HG03064 (cell line): ENCODE results near the gene CARNS1.
"Not testable (repeated sequence)": the region's sequence is repeated elsewhere in the genome, so short reads cannot be mapped to it uniquely, and the experiment has no call there.

Source experiments
- ATAC-seq: cut with Tn5 transposase; IDR thresholded peaks from one replicate; pipeline ENCODE4 v1.9.1; 2021; ENCODE audit warnings: low read depth; ENCODE audit not compliant: unreplicated experiment

The CARNS1 gene

DNA sequence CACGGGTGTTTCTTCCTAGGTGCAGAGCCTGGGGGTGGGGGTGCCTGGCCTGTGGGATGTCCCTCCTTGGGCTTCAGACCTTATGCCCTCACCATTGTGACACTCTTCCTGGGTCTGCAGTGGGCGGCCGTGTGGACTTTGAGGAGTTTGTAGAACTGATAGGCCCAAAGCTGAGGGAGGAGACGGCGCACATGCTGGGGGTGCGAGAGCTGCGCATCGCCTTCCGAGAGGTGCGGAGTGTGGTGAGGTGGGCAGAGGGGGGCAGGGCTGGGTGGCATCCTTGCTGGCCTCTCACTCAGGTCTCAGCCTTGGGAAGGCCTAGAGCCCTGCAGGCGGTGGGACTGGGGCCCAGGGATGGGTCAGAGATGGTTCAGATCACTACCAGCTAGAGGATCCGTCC lies 42.0 kb downstream of the CARNS1 start:
- ATAC-seq, result no peak

DNA sequence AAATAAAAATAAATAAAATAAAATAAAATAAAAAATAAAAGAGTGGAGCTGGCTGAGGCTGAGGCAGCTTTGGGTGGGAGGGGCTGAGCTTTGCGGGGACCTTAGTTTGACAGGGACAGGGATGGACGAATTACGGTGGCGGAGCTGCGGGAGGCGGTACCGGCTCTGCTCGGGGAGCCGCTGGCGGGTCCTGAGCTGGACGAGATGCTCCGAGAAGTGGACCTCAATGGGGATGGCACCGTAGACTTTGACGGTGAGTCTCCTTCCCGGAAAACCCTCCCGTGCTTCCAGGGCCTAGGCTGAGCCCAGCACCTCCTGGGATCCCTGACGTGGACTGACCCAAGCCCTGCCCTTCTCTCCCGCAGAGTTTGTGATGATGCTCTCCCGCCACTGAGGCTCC lies 42.8 kb downstream of the CARNS1 start:
- no peak for ATAC-seq

DNA sequence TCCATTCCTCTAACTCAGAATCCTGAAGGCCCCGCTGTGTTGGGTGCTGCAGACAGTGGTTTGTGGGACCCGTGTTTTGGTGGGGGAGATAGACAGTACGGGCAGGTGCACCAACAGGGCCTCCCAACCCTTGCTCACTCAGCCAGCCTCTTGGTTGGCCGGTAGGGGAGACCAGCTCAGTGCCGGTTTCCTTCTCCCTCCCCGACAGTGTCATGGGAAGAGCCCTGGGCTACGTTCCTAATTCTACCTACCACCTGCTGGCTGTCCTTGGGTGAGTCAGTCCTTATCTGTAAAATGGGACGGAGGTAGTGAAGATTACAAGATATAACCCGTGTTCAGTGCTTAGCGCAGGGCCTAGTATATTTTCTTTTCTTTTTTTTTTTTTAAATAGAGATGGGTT lies 47.7 kb downstream of the CARNS1 start:
- ATAC-seq, result no peak

DNA sequence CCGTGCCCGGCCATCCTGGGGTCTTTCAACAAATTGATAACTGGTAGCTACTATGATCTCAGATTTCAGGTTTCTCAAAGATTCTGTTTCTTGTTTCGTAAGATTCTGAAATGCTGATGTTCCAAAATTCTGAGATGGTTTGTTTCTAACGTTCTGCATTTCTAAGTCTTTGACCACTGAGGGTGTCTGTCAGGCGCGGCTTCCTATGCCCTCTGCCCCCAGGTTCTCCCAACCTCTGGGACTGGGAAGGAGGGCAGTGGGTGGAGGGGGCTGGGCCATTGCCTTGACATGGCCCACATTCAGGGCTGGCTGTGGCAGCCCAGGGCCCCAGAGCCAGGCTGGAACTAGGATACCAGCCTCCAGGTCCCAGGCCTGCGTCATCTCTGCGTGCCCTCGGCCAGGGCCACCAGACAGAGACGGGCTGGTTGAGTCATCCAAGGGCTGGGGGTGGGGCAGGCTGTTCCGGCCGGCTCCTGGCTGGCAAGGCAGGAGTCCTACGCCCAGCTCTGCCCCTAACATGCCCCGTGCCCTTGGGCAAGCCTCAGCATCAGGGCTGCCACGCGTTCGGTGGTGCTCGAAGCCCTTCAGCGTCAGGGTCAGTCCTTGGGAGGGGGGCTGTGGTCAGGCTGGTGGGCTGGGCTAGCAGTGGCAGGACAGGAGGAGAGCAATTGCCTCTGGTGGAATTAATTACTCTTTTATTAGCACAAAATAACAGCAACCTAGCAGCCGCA lies 48.4 kb downstream of the CARNS1 start:
- ATAC-seq, result no peak

DNA sequence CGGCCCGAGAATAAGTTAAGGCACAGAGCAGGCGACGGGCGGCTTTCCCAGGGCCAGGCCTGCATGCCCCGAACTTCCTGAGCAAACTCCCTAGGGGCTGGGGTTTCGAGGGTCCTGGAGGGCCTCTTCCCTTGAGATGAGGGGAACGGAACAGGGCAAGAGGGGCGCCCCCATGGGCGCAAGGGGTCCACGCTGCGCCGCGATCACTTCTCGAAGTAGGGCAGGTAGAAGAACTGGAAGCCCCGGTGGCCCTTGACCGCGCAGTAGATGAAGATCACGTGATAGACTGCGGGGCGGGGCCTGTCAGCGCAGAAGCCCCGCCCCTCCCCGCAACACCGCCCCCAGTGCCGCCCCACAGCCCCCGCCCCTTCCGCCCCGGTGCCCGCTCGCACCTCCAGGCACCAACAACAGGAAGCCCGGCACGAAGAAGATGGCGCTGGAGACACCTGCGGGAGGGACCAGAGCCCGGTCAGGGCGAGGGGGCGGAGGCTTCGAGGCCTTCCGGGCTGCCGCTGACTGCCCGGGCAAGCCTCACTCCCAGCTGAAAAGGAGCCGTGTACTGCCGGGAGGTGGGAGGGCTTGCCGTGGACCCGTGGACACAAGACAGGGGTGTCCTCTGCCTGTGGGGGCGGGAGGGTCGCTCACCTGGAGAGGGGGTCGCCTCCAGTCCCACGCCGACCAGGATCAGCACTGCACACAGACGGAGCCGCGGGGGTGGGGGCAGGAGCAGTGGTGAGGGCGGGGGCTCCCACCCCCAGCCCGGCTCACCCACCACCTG lies 49.1 kb downstream of the CARNS1 start:
- ATAC-seq, result no peak

DNA sequence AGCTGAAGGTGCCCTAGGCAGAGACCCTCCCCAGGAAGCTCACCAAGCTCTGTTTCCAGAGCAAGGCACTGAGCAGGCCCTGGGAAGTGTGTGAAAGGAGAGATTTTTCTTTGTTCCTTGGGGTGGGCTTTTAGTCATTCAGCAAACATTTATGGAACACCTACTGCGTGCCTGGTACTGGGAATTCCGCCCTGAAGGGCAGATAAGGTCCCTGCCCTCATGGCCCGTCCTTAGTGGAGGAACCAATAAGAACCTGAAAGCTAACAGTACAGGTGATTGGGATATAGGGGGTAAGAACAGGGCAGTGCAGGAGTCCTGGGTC lies 49.7 kb downstream of the CARNS1 start:
- ATAC-seq, result no peak

DNA sequence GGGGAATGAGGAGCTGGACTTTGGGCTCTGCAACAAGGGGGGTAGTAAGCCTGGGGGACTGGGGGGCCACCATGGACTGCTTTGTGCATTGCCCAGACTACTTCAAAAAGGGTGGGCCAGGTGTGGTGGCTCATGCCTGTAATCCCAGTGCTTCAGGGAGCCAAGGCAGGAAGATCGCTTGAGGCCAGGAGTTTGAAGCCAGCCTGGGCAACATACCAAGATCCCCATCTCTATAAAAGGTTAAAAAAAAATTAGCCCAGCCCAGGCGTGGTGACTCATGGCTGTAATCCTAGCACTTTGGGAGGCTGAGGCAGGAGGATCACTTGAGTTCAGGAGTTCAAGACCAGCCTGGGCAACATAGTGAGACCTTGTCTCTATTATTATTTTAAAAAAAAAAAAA lies 50.1 kb downstream of the CARNS1 start:
- not testable (repeated sequence) for ATAC-seq

DNA sequence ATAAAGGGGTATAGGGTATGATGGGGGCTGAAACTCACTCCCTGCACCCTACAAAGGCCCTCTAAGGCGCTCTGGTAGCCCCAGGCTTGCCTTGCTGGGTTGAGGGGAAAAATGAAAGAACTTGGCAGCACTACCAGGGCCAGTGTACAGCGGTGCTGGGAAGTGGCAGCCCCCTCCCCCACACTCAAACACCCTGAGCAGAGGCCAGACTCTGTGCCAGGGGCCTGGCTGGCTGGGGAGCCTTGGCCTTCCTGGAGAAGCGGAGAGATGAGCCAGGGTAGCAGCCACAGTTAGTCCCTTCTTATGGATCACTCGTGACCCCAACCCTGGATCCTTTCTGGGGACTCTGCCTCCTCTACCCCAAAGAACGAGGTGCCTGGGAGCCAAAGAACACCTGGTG lies 50.9 kb downstream of the CARNS1 start:
- ATAC-seq, result no peak

DNA sequence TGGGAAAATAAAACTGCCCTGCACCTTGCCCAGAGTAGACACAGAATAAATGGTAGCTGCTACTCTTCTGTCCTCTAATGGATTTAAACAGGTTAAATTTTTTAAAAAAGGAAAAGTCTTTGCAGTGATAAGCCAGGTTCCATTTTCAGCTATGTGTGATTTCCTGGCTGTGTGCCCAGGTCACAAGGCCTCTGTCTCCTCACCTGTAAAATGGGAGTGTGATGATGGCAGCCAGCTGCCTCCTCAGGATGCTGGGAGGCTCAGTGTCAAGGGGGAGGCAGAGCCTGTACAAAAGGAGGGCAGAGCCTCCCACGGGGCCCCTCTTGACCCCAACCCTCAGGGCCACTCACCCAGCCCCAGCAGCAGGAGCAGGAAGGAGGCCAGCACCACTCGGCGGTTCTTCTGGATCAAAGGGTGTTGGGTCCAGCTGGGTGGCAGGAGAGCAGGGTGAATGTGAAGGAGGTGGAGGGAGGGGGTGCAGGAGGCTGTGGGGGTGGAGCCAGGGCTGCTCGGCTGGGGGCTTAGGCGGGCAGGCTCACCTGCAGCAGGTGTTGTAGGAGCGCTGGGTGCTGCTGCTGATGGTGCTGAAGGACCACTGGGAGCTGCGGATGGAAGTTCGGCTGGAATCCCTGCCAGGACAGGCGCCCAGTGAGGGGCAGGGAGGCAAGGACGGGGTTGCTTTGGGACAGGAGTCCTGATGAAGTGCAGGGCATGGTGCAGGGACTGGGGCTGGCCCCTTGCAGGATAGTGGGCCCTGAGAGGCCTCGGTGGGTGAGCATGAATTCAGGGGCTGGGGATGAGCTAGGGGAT lies 51.7 kb downstream of the CARNS1 start:
- no peak for ATAC-seq

DNA sequence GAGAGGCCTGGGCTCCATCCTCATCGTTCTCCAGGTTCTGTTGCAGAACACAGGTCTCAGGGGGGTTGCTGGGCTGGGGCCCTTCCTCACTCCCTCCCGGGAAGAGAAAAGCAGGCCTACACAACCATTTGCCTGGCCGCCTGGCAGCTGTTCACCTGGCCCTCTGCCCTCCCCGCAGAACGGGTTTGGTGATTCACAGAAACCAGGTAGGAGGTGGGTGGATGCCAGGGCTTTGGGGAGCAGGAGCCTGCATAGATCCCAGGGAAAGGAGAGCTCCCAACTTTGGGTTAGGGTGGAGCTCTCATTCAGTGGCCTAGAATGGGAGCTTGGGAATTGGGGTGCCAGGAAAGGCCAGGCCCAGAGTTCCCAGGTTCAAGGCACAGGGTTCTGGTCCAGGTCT lies 52.6 kb downstream of the CARNS1 start:
- ATAC-seq, result no peak

DNA sequence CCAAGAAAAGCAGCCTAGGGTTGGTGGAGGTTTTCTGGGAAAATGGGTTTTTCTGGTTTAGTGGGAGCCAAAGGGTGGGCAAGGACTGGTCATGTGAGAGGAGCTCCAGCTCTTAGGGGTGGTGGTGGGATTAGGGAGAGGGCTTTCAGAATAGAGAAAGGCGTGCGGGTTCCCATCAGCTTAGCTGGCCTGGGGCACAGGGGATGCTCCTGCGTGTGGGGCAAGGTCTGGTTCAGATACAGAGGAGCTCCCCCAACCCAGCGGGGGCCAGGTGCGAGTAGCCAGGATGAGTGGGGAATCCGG lies 52.9 kb downstream of the CARNS1 start:
- no peak for ATAC-seq

DNA sequence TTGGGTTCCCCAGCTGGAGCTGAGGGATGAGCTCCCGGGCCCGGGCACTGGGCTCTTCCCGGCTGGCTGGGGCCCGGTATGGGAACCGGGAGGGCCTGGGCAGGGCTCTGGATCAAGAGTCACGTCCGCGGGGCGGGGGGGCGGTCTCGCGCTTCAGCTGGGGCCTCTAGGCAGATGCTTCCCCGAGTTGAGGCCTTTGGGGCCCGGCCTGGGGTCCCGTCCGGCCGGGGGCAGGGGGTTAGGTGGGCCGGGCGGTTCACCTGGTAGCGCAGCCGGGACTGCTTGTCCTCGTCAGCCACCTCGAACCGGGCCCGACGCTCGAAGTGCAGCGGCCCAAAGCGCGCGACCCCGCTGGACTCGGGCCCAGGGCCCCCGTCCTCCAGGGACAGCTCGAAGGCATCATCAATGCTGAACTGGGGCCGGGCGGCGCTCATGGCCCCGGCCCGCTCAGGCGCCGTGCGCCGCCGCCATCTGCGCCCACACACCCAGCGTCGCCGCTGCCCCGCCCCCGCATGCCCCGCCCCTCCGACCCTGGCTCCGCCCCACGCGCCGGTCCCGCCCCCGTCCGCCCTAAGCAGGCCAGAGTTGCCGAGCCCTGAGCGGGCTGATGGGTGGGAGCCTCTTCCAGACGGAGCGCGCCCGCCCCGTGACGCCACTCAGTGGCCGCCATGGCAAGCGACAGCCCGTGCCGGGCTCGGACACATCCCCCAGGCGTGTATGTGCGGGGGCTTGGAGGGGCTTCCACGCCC lies 53.5 kb downstream of the CARNS1 start, which contains the start of gene TMEM134:
TMEM134 (minus strand) TSS at position 493 of the 749 bp plus-strand sequence; CDS start at position 434, 59 bp downstream.
- peak; percentile 55 for ATAC-seq

DNA sequence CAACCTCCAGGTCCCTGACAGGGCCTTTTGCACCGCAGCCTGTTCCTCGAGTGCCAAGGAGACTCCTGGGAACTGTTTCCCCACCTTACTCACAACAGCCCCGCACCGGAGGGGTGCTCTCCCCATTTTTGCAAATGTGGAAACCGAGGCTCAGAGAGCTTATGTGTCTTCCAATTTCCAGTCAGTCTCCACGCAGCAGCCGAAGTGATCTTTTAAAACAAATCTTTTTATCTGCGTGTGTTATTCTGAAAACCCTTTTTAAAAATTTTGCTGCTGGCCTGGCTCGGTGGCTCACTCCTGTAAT lies 54.0 kb downstream of the CARNS1 start:
- no peak for ATAC-seq

DNA sequence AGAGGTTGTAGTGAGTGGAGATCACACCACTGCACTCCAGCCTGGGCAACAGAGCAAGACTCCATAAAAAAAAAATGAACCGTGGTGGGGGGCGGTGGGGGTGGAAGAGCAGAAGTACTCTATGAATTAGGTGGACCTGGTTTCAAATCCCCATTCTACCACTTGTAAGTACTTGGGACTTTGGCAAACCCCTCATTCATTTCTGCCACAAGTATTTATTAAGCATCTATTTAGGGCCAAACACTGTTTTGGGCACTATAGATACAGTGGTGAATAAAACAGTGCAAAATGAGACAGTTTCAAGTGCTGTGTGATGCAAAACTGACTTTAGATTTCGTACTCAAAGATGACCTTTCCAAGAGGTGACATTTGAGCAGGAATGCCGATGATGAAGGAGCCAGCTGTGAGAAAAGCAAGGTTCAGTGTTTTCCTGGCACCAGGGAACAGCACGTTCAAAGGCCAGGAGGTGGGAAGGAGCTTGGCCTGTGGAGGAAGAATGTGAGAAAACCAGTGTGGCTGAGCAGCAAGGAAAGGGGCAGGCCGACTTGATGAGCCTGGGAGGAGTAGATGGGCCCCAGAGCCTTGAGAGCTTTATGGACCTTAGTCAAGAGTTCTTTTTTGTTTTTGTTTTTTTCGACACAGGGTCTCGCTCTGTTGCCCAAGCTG lies 55.0 kb downstream of the CARNS1 start:
- ATAC-seq, result no peak

DNA sequence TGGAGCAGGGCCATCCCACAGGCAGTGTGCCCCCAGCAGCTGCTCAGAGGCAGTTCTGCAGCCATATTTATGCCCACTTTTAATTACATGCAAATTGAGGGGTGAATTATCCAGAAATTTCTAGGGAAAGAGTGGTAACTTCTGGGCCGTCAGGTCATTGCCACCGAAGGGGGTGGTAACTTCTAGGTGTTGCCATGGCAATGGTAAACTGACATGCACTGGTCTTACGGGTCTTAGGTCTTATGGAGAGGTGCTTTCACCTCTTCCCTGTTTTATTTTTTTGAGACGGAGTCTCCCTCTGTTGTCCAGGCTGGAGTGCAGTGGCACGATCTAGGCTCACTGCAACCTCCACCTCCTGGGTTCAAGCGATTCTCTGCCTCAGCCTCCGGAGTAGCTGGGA lies 57.4 kb downstream of the CARNS1 start:
- ATAC-seq, result no peak
